Measurements from ENCODE around the gene L3MBTL3.

DNA sequence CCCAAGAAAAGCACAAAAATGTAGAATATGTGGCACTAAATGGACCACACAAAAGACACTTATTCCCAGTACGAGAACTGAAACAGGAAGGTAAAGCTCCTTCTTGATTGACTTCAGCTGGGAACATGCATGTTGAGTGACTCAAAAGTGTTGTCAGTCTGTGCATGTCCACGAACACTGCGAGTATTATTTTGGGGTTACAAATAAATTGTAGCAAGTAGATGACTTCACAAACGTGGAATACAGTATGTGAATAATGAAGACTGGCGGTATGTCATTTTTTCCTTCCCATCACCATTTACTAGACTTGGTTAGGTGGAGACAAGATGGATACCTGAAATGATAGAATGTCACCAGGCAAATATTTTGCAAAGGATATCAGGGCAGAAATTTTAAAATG lies 45.4 kb downstream of the L3MBTL3 start:
- TF ChIP-seq, protein P1, sequence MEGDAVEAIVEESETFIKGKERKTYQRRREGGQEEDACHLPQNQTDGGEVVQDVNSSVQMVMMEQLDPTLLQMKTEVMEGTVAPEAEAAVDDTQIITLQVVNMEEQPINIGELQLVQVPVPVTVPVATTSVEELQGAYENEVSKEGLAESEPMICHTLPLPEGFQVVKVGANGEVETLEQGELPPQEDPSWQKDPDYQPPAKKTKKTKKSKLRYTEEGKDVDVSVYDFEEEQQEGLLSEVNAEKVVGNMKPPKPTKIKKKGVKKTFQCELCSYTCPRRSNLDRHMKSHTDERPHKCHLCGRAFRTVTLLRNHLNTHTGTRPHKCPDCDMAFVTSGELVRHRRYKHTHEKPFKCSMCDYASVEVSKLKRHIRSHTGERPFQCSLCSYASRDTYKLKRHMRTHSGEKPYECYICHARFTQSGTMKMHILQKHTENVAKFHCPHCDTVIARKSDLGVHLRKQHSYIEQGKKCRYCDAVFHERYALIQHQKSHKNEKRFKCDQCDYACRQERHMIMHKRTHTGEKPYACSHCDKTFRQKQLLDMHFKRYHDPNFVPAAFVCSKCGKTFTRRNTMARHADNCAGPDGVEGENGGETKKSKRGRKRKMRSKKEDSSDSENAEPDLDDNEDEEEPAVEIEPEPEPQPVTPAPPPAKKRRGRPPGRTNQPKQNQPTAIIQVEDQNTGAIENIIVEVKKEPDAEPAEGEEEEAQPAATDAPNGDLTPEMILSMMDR (IDR thresholded peaks at IDR 0.05 in 4 of 5, conservative IDR thresholded peaks at IDR 0.05 in 1 of 5): no peak
- no peak for TF ChIP-seq POLR2A (IDR thresholded peaks at IDR 0.05)
